ENCODE results near the gene PARD3B.

- TF ChIP-seq CTCF (IDR thresholded peaks at IDR 0.05) (no peak), POLR2AphosphoS5 (IDR thresholded peaks at IDR 0.05) (no peak), POLR2A (IDR thresholded peaks at IDR 0.05) (no peak)
Observed at GRCh38 chr2:204570421-204570820, 25.1 kb downstream of the PARD3B start.

Data from prostate gland (tissue), 2 donors.